T-helper 17 cell (primary cell): ENCODE results near the gene ESAM. TPM values are rescaled to one million over a fixed set of nuclear protein-coding genes. Genes with fewer than 3 reads are reported as not detected.

Experiments
- ATAC-seq: fragments of 150-1000 bp; cut with Tn5 transposase; 2 replicates; pipeline ENCODE4 v1.10.0; 2021; ENCODE audit warnings: mild to moderate bottlenecking, moderate library complexity
- DNase-seq, 3 donors: peaks; one replicate each; pipeline versions ENCODE4 v3.0.0 to v3.0.0-alpha.2; 2020 to 2021
- H3K9me3 ChIP-seq: one replicate; pipeline ENCODE4 v1.7.0; 2013; ENCODE audit warnings: low read length, mild to moderate bottlenecking; ENCODE audit not compliant: control insufficient read depth, poor library complexity, severe bottlenecking
- H3K27ac Mint-ChIP-seq: one replicate; pipeline ENCODE4 v1.8.0; 2022; ENCODE audit warnings: mild to moderate bottlenecking, moderate library complexity, mixed read lengths
- H3K27me3 Mint-ChIP-seq: one replicate; pipeline ENCODE4 v1.8.0; 2022; ENCODE audit warnings: mixed read lengths
- H3K36me3 Mint-ChIP-seq: one replicate; pipeline ENCODE4 v1.8.0; 2022; ENCODE audit warnings: low read depth, mixed read lengths
- H3K4me1 Mint-ChIP-seq: one replicate; pipeline ENCODE4 v1.8.0; 2022; ENCODE audit warnings: mild to moderate bottlenecking, mixed read lengths
- H3K4me3 Mint-ChIP-seq: one replicate; pipeline ENCODE4 v1.8.0; 2022; ENCODE audit warnings: mild to moderate bottlenecking, moderate library complexity, mixed read lengths
- total RNA-seq, 4 donors: library from RNA in 2 of 4; stranded (reverse) in 2 of 4; gene quantifications; one replicate each; pipeline ENCODE4 v1.2.3 and lab custom pipeline; 2022 to 2026

ESAM gene, protein sequence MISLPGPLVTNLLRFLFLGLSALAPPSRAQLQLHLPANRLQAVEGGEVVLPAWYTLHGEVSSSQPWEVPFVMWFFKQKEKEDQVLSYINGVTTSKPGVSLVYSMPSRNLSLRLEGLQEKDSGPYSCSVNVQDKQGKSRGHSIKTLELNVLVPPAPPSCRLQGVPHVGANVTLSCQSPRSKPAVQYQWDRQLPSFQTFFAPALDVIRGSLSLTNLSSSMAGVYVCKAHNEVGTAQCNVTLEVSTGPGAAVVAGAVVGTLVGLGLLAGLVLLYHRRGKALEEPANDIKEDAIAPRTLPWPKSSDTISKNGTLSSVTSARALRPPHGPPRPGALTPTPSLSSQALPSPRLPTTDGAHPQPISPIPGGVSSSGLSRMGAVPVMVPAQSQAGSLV
- total RNA-seq = 10 to 100 TPM in 1 of 2 donors, 1 to 10 TPM in 1; 3.5 to 30.5 TPM
- 0.12 to 1.5 reads per million in 2 donors for total RNA-seq (lab: John Stamatoyannopoulos, UW)

GRCh38 chr11:124762105-124762623, at the start of gene ESAM:
Gene ESAM (minus strand): TSS chr11:124762290. CDS start chr11:124762154, 136 bp downstream.
- peak; percentile 76 for ATAC-seq
- H3K27ac Mint-ChIP-seq = peak within 1 kb of the TSS; percentile 78
- no peaks in the 10 kb centered on the region for H3K36me3 Mint-ChIP-seq
- H3K4me1 Mint-ChIP-seq = peaks cover 21% of the 10 kb centered on the region
- H3K4me3 Mint-ChIP-seq = peak within 1 kb of the TSS; percentile 98
- DNase-seq = peak; percentile 52 to 67 (median 64)
- peaks cover 37% of the 10 kb centered on the region for H3K27me3 Mint-ChIP-seq
- no peaks in the 10 kb centered on the region for H3K9me3 ChIP-seq

DNA sequence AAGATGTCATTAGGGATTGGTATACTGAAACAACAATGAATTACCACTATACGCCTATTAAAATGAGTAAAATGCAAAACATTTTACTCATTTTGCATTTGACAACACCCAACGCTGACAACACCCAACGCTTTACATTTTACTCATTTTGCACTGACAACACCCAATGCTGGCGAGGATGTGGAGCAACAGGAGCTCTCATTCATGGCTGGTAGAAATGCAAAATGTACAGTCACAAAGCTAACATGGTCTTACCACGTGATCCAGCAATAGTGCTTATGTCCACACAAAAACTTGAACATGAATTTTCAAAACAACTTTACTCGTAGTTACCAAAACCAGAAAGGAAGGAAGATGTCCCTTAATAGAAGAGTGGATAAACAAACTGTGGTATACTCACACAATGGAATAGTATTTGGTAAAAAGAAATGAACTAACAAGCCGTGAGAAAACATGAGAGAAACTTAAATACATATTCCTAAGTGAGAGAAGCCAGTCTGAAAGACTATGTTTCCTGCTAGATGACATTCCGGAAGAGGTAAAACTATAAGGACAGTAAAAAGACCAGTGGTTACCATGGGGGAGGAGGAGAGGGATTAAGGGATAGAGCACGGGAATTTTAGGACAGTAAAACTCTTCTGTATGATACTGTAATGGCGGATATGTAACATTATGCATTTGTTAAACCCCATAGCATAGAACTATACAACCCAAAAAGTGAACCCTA, 49.5 kb upstream of the ESAM start:
- no peaks in the 10 kb centered on the region for H3K9me3 ChIP-seq
- DNase-seq = no peak
- H3K36me3 Mint-ChIP-seq = no peaks in the 10 kb centered on the region
- peaks cover 41% of the 10 kb centered on the region for H3K27me3 Mint-ChIP-seq
- H3K27ac Mint-ChIP-seq = no peak overlapping the region
- H3K4me1 Mint-ChIP-seq = no peaks in the 10 kb centered on the region
- no peak overlapping the region for H3K4me3 Mint-ChIP-seq
- no peak for ATAC-seq

- DNase-seq (no peak), ATAC-seq (no peak)
- peaks cover 4% of the 10 kb centered on the region for H3K36me3 Mint-ChIP-seq
- no peak overlapping the region for H3K4me3 Mint-ChIP-seq
- H3K9me3 ChIP-seq = no peaks in the 10 kb centered on the region
- no peak overlapping the region for H3K27ac Mint-ChIP-seq
- no peaks in the 10 kb centered on the region for H3K4me1 Mint-ChIP-seq
- peaks cover 21% of the 10 kb centered on the region for H3K27me3 Mint-ChIP-seq
These were observed 45.7 kb upstream of the ESAM start for GRCh38 chr11:124807660-124808270.

GRCh38 chr11:124807201-124807600, 45.1 kb upstream of the ESAM start:
- Mint-ChIP-seq H3K4me1 (no peaks in the 10 kb centered on the region), H3K36me3 (peaks cover 4% of the 10 kb centered on the region), H3K4me3 (no peak overlapping the region), H3K27ac (no peak overlapping the region), H3K27me3 (peaks cover 15% of the 10 kb centered on the region)
- no peaks in the 10 kb centered on the region for H3K9me3 ChIP-seq
- DNase-seq (no peak), ATAC-seq (no peak)

DNA sequence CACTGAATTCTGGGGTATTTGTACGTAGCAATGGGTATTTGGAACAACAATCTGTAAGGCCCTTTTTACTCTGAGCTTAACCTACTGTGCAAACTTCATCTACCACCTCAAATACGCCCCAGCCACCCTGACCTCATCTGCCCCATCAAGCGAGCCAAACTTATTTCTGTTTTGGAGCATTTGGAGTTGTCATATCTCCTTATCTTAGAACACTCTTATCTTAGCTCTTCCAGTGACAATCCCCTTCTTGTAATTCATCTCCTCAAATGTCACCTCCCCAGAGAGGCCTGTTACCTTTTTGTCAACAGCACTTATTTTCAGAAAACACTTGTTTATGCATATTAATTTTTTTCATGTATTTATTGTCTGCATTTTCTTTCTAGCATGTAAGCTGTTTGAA, 42.8 kb upstream of the ESAM start:
- Mint-ChIP-seq H3K27me3 (peaks cover 7% of the 10 kb centered on the region), H3K4me1 (no peaks in the 10 kb centered on the region), H3K27ac (no peak overlapping the region), H3K36me3 (peaks cover 4% of the 10 kb centered on the region), H3K4me3 (no peak overlapping the region)
- no peaks in the 10 kb centered on the region for H3K9me3 ChIP-seq
- ATAC-seq = no peak
- no peak for DNase-seq

DNA sequence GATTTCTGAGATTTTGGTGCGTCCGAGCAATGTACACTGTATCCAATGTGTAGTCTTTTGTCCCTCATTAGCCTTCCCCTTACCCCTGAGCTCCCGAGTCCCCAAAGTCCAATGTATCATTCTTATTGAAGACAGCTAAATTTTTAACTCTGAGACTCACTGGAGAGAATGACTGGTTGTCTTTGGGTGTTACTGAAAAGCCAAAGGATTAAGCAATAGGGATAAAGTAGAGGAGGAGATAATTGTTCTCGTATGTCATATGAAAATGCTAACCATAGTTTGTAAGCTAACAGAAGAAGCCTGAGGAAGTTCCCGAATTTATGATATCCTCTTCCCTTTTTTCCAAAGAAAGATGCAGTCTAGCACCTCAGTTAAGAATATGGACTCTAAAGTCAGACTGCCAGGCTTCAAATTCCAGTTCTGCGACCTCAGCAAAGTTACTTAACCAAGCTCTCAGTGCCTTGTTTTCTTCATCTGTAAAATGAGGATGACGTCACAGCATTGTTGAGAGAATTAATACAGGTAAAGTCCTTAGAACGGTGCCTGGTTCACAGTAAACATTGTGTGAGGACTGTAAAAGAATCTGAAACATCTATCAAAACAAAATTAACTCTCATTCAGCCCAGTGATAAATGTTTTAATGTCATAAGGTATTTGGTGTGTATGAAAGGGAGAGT, 39.7 kb upstream of the ESAM start:
- H3K4me1 Mint-ChIP-seq = peaks cover 12% of the 10 kb centered on the region
- peaks cover 4% of the 10 kb centered on the region for H3K36me3 Mint-ChIP-seq
- H3K9me3 ChIP-seq = no peaks in the 10 kb centered on the region
- DNase-seq (no peak), ATAC-seq (no peak)
- no peak overlapping the region for H3K4me3 Mint-ChIP-seq
- peaks cover 7% of the 10 kb centered on the region for H3K27me3 Mint-ChIP-seq
- H3K27ac Mint-ChIP-seq = peak overlapping the region; percentile 83

GRCh38 chr11:124801014-124801413, 38.9 kb upstream of the ESAM start:
- Mint-ChIP-seq H3K27me3 (peaks cover 7% of the 10 kb centered on the region), H3K4me1 (peaks cover 12% of the 10 kb centered on the region), H3K4me3 (peak overlapping the region; percentile 86), H3K27ac (peak overlapping the region; percentile 83), H3K36me3 (peaks cover 4% of the 10 kb centered on the region)
- DNase-seq = no peak
- no peaks in the 10 kb centered on the region for H3K9me3 ChIP-seq
- ATAC-seq = no peak

GRCh38 chr11:124800226-124800929, 38.3 kb upstream of the ESAM start, which contains the start of gene MSANTD2:
Gene MSANTD2 (minus strand): TSS chr11:124800406. CDS start chr11:124800380, 26 bp downstream.
- Mint-ChIP-seq H3K36me3 (peaks cover 4% of the 10 kb centered on the region), H3K27ac (peak within 1 kb of the TSS; percentile 92)
- ATAC-seq = peak; percentile 88

GRCh38 chr11:124799348-124800225, 37.5 kb upstream of the ESAM start:
- ATAC-seq (peak; percentile 69), DNase-seq (peak; percentile 33 to 43 (median 43))
- Mint-ChIP-seq H3K36me3 (no peaks in the 10 kb centered on the region), H3K27me3 (no peaks in the 10 kb centered on the region), H3K4me3 (peak overlapping the region; percentile 95), H3K4me1 (peaks cover 12% of the 10 kb centered on the region), H3K27ac (peak overlapping the region; percentile 92)
- no peaks in the 10 kb centered on the region for H3K9me3 ChIP-seq

More at GRCh38 chr11:124800226-124800929, 38.3 kb upstream of the ESAM start, which contains the start of gene MSANTD2:
- no peaks in the 10 kb centered on the region for H3K9me3 ChIP-seq
- Mint-ChIP-seq H3K27me3 (peaks cover 5% of the 10 kb centered on the region), H3K4me1 (peaks cover 12% of the 10 kb centered on the region), H3K4me3 (peak within 1 kb of the TSS; percentile 95)
- peak; percentile 66 to 78 (median 72) for DNase-seq

GRCh38 chr11:124798991-124799347, 36.9 kb upstream of the ESAM start:
- no peak for ATAC-seq

DNA sequence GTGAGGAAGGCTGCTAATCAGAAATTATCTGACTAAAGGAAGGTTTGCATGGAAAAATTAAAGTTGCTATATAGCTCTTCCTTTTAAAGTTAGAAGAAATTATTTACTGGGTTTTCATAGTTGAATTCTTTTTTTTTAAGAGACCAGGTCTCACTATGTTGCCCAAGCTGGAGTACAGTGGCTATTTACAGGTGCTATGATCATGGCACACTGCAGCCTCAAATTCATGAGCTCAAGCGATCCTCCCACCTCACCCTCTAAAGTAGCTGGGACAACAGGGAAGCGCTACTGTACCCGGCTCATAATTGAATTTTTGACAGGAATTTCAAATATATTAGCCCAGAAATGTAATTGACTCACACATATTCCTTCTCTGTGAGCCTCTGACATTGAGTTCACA, 34.2 kb upstream of the ESAM start:
- Mint-ChIP-seq H3K27ac (peak overlapping the region; percentile 4), H3K36me3 (no peaks in the 10 kb centered on the region), H3K4me1 (peaks cover 24% of the 10 kb centered on the region), H3K4me3 (no peak overlapping the region), H3K27me3 (no peaks in the 10 kb centered on the region)
- DNase-seq (no peak), ATAC-seq (no peak)
- H3K9me3 ChIP-seq = no peaks in the 10 kb centered on the region

More at GRCh38 chr11:124798991-124799347, 36.9 kb upstream of the ESAM start:
- Mint-ChIP-seq H3K27me3 (no peaks in the 10 kb centered on the region), H3K4me1 (peaks cover 12% of the 10 kb centered on the region), H3K27ac (peak overlapping the region; percentile 92), H3K4me3 (peak overlapping the region; percentile 95), H3K36me3 (no peaks in the 10 kb centered on the region)
- no peak for DNase-seq
- no peaks in the 10 kb centered on the region for H3K9me3 ChIP-seq
